Mucosa of descending colon (tissue), 3 donors: ENCODE data around the gene CDK14. TPM values are rescaled to one million over a fixed set of nuclear protein-coding genes. Genes with fewer than 3 reads are reported as not detected.

ENCODE experiments used
- ATAC-seq: fragments of 200-7000 bp; cut with Tn5 transposase; one replicate; pipeline ENCODE4 v1.9.1; 2020; ENCODE audit warnings: mild to moderate bottlenecking, moderate library complexity
- DNase-seq, 3 donors: peaks; one replicate each; pipeline ENCODE4 v3.0.0-alpha.2; 2020
- H3K36me3 ChIP-seq: fragments of 200-600 bp; one replicate; pipeline ENCODE4 v1.8.0; 2021; ENCODE audit warnings: low read depth, mild to moderate bottlenecking
- H3K4me1 ChIP-seq: fragments of 200-600 bp; one replicate; pipeline ENCODE4 v1.8.0; 2021; ENCODE audit warnings: low read depth, mild to moderate bottlenecking
- H3K4me3 ChIP-seq: fragments of 200-600 bp; one replicate; pipeline ENCODE4 v1.8.0; 2021; ENCODE audit warnings: mild to moderate bottlenecking
- H3K9me3 ChIP-seq: fragments of 200-600 bp; one replicate; pipeline ENCODE4 v1.8.0; 2021; ENCODE audit warnings: mild to moderate bottlenecking
- intact Hi-C, 2 donors: fragments of 100-400 bp; cut with DNase I in 1 of 2; cut with micrococcal nuclease in 1 of 2; formaldehyde crosslinking; loops; one replicate each; pipeline versions ENCODE4 v1.11.0 to v1.11.1; 2022; cut with DNase I, micrococcal nuclease
- total RNA-seq, 3 donors: library from RNA; stranded (reverse); fragmentation: NEBNext Ultra II Directional in 2 of 3; extraction: Animal tissue kit (Norgen Biotek cat#: 25700) in 2 of 3; gene quantifications; one replicate each; pipeline versions ENCODE4 v1.2.1 to v1.2.4, GENCODE V29; 2021 to 2023
- TF ChIP-seq, protein P1 (sequence below): fragments of 200-600 bp; IDR thresholded peaks from one replicate; pipeline ENCODE4 v1.8.0; 2022; ENCODE audit warnings: antibody characterized with exemption, mild to moderate bottlenecking
- donor health status: DM: no; HTN: no; CAD: no; lungs with moderate emphysema.
- donor health status: DM: no; HTN: no; CAD: no.
- donor health status: DM: no; HTN: yes; CAD: no.

The CDK14 gene
- total RNA-seq, 3 donors from 2014 or later: 5.4 to 24.4 (median 5.6) TPM

DNA sequence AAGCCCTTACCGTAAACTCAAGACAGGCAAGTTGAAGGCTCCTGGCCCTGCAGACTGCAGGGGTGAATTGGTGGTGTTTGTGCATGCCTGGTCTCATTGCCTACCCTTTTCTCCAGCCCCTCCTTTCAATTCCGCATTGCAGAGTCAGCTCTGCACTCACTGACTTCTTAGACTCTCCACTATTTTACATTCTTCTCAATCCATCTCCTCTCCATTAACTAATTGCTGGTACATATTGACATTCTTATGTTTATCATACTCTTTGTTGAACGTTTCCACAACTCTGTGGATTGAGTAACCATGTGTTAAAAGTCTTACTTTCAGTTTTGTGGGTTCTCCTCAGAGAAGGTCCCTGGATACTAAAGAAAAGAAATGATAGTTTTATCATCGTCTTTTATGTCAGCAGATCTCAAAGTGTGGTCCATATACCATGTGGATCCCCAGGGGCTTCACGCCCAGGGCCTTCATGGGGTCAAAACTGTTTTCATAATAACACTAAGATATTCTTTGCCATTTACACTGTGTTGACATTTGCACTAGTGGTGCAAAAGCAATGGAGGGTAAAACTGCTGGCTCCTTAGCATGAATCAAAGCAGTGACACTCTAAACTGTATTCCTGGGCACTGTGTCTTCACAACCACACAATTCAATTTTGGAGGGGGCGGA is 532.7 kb downstream of the CDK14 start:
- Histone ChIP-seq H3K36me3 (no peaks in the 10 kb centered on the region), H3K9me3 (no peaks in the 10 kb centered on the region), H3K4me3 (no peak overlapping the region), H3K4me1 (no peaks in the 10 kb centered on the region)
- ATAC-seq (no peak), DNase-seq (no peak)
- TF ChIP-seq, protein P1, sequence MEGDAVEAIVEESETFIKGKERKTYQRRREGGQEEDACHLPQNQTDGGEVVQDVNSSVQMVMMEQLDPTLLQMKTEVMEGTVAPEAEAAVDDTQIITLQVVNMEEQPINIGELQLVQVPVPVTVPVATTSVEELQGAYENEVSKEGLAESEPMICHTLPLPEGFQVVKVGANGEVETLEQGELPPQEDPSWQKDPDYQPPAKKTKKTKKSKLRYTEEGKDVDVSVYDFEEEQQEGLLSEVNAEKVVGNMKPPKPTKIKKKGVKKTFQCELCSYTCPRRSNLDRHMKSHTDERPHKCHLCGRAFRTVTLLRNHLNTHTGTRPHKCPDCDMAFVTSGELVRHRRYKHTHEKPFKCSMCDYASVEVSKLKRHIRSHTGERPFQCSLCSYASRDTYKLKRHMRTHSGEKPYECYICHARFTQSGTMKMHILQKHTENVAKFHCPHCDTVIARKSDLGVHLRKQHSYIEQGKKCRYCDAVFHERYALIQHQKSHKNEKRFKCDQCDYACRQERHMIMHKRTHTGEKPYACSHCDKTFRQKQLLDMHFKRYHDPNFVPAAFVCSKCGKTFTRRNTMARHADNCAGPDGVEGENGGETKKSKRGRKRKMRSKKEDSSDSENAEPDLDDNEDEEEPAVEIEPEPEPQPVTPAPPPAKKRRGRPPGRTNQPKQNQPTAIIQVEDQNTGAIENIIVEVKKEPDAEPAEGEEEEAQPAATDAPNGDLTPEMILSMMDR: no peak
- intact Hi-C loops: no loop called here

DNA sequence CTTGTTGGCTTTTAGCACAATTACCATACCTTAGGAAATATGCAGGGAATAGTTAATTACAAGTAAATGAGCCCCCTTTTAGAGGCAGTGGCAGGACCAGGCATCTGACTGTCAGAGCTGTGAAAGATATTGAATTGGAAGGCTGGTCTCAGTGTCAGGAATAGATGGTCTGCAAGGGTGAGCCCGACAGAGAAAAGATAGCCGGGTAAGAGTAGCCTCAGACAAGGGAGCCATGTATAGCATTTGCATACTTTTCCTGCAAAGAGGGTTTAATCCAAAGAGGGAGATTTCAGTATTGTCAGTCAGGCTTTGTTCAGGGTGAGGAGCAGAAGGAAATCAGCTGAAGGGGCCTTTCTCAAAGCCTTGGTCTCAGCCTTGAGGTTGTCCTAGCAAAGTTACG is 539.2 kb downstream of the CDK14 start:
- DNase-seq (no peak), ATAC-seq (no peak)
- intact Hi-C loops: no loop called here
- TF ChIP-seq, protein P1: no peak
- no peaks in the 10 kb centered on the region for H3K4me1 ChIP-seq
- no peaks in the 10 kb centered on the region for H3K36me3 ChIP-seq
- no peaks in the 10 kb centered on the region for H3K9me3 ChIP-seq
- H3K4me3 ChIP-seq: no peak overlapping the region

DNA sequence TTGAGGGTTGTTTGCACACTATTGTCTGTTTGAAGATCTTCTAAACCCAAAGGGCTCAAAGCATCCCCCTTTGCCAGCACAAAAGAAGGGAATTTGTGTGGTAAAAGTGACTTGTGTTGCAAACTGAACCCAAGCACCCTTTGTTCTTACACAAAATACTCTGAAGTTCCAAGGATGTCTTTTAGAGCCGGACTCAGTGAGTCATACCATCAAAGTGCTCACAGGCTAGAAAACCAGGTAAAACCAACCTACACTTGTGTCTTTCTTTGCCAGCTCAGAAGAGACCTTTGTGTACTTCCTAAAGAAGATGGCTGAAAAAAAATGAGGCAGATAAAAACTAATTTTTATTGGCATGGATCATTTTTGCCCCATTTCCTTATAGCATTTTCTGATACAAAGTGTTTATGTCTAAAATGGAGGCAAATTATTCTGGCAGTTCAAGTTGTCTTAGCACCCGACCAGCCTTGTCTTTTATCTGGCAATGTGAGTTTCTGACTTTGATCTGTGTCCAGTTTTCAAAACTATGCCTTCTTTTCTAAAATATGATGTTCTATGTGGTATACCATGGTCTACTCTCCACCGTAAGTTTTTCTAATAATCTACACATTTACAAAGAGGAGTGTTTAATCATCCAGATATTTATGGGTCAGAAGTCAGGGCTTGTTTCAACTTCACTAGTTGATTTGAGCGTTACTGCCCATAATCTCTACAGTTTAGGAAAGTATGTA is 539.7 kb downstream of the CDK14 start:
- intact Hi-C loops: no loop called here

DNA sequence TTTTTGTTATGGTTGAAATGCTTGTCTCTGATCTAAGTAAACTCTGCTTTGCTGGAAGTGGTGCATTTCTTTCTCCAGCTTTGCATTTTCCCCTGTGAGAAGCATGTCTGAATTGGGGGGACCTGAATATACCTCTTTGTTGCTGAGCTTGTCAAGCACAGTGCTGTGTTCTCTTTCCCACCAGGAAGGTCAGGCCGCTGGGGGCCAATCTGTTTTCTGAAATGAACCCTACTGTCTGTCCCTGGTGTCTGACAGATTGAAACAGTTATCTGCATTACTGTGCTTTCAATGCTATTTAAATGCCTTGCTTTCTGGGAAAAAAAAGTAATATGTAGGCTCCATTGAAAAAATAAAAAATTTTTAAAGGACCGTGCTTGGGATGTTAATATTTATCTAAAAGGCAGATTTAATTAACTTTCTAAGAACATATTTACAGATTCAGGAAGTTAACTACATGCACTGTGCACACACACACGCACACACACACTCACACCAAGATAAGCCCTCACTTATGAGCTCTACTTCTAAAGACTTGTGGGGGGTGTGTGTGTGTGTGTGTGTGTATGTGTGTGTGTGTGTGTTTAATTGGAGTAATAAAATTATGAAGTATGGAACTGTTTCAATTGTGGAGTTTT is 541.1 kb downstream of the CDK14 start:
- intact Hi-C loops: no loop called here
- H3K36me3 ChIP-seq: no peaks in the 10 kb centered on the region
- no peaks in the 10 kb centered on the region for H3K4me1 ChIP-seq
- no peaks in the 10 kb centered on the region for H3K9me3 ChIP-seq
- DNase-seq: peak in 1 of 3 donors; percentile 10
- ATAC-seq: peak; percentile 36
- TF ChIP-seq, protein P1: no peak
- no peak overlapping the region for H3K4me3 ChIP-seq

More for the DNA sequence above, 539.7 kb downstream of the CDK14 start:
- H3K4me3 ChIP-seq: no peak overlapping the region
- TF ChIP-seq, protein P1: no peak
- ATAC-seq (no peak), DNase-seq (no peak)
- H3K36me3 ChIP-seq: no peaks in the 10 kb centered on the region
- no peaks in the 10 kb centered on the region for H3K4me1 ChIP-seq
- H3K9me3 ChIP-seq: no peaks in the 10 kb centered on the region

DNA sequence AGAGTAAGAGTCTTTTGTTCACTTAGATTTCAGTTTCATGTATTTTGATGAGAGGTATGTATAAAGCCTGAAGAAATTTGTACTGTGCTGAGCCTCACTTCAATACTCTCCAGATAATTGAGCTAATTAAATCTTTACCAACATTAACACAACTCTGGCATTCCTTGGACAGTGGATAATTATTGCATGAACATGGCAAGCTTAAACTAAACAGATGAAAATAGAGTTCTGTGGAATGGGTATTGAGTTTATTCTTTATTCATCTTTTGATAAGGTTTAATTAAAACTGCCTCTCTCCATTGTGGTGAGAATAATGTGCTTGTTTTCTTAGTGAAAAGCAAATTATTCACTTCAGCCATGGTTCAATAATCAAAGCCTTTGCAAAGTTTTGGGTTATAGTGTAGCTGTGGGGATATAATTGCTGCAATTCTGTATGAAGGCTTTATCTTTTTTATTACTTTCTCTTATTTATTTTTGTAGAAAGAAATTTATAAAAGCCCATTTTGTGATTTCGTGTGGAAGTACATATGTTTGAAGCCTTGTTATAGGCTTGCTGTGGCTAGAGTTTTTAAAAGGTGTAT is 541.8 kb downstream of the CDK14 start:
- Histone ChIP-seq H3K4me1 (no peaks in the 10 kb centered on the region), H3K4me3 (no peak overlapping the region), H3K9me3 (no peaks in the 10 kb centered on the region), H3K36me3 (no peaks in the 10 kb centered on the region)
- ATAC-seq (no peak), DNase-seq (no peak)
- intact Hi-C loops: no loop called here
- TF ChIP-seq, protein P1: no peak
